Stimulated activated CD4-positive, alpha-beta T cell treated with anti-CD3 and anti-CD28 coated beads, Interleukin-2, amount 100 ng/mL, for 24 hours (primary cell): ENCODE results near the gene C2CD4D.
"Not testable (repeated sequence)": the region's sequence is repeated elsewhere in the genome, so short reads cannot be mapped to it uniquely, and the experiment has no call there.

Experiments
- DNase-seq, 2 donors: peaks; one replicate each; pipeline ENCODE4 v3.0.0-alpha.2; 2020

The C2CD4D gene

DNA sequence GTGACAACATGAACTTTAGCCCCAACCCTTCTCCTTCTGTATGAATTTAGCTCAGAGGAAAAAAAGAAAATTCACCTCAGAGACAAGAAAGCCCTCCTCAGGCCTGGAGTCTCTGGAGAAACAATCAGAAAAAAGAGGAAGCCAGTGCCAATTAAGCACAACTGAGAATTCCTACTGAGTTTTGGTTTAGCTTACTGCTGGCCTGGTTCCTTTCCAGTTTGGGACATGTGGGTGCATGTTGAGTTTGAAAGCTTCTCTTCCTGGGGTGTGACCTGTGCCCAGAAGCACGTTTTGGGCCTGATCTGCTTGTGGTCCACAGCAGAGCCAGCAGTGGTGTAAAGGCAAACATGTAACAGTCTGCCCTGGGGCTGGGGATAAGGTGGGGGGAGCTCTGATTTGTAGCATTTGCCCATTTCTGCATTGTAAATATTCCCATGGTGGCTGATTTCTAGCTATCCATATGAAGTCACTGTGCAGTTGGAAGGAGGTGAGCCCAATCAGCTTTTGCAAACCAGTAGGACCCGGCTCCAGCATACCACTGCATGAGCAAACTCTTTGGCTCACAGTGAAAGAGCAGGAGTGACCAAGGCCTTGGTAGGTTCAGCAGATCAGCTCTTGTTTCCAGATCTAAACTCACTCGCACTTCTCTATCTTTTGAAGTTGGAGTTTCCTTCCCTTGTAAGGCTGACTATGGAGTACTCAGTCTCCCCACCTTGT, 18.6 kb upstream of the C2CD4D start:
- DNase-seq: no peak

DNA sequence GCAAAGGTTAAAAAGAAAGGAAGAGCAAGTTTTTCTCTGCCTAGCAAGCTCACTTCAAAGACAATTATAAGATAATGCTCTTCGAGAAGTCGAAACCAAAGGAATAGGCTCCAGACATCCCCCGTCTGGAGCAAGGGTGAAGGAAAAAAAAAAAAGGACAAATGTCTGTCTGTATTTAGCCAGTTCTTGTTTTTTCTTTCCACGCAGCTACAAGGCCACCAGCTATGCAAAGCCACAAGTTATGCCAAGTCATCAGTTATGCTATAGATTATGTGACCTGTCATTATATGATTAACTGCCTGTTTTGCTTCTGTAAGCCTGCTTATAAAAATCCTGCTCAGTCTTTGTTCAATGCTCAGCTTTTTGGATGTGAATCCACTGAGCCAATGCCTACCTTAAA, 16.3 kb upstream of the C2CD4D start:
- no peak for DNase-seq

DNA sequence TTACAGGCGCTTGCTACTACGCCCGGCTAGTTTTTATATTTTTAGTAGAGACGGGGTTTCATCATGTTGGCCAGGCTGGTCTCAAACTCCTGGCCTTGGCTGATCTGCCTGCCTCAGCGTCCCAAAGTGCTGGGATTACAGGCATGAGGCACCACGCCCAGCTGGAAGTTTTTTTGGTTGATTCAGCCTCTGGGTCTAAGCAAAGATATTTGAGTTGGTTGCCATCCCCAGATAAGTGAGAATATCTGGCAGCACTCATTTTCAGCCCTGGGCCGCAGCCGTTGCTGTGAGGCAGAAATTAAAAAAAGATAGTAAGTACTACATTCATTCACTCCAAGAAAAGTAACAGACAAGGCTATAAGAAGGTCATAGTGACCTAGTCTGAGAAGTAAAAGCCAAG, 15.9 kb upstream of the C2CD4D start:
- not testable (repeated sequence) for DNase-seq

DNA sequence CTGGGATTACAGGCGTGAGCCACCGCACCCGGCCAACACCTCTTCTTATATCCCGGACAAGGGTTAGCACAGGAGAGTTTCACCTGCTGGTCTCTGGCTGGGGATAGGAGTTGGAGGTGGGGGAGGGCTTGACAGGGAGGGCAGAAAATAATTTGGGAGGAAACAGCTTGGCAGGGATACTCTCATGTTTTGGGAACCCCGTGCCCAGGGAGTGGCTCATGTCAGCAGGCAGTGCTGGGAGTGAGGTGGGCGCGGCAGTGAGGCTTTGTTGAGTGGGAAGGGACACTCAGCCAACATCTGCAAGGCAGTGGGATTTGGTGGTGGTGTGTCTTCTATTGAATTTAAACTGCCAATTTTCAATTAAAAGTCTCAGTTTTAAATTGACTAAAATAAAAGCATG, 15.0 kb upstream of the C2CD4D start:
- no peak for DNase-seq

DNA sequence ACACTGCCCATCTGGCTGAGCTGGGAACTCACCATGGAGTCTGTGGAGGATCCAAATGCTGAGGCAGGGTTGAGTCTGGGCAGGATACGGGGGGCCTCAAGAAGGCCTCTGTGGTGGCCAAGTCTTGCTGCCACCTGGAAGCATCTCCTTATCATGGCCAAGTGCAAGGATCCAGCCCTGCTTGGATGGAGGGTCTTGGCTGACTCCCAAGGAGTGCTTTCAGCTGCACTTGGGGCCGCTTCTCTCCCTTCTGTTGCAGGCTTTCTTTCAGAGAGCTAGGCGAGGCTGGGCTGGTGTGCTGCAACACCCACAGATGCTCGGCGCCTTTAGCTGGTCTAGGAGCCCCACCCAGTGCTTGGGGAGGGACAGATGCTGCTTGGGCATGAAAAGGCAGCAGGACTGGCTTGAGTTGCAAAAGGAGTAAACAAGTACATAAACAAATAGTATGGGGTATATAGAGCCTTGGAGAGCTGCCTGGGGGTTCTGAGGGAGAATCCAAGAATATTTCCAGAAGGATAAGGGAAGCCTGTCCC, 13.9 kb upstream of the C2CD4D start, which contains the start of gene THEM5:
THEM5 (minus strand) TSS at position 302 of the 533 bp plus-strand sequence; CDS start at position 155, 147 bp downstream.
- DNase-seq: no peak

- DNase-seq: no peak
Observed at GRCh38 chr1:151852733-151853132, 13.1 kb upstream of the C2CD4D start.

DNA sequence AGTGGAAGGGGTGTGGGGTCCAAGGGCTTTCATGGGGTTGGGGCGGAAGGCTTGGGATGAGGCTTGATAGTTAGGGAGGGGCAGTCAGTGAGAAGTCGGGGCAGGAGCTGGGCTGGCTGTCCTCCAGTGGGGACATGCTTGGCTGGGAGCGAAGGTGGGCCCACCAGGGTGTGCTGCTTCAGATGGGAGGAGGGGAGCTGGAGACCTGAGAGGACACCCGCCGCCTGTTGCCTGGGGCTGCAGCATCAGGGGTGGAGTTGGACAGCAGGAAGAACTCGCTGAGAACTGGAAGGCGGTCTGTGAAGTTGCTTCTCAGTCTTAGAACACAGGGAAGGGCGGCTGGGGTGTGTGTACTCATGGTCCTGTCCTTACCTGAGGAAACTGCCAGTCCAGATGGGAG, 12.3 kb upstream of the C2CD4D start:
- peak in 1 of 2 donors; percentile 16 for DNase-seq

- DNase-seq: no peak
Observed at GRCh38 chr1:151849871-151850270, 10.3 kb upstream of the C2CD4D start.

- no peak for DNase-seq
Observed at GRCh38 chr1:151849126-151849525, 9.5 kb upstream of the C2CD4D start.

GRCh38 chr1:151847867-151848596, 8.4 kb upstream of the C2CD4D start:
- DNase-seq: no peak

DNA sequence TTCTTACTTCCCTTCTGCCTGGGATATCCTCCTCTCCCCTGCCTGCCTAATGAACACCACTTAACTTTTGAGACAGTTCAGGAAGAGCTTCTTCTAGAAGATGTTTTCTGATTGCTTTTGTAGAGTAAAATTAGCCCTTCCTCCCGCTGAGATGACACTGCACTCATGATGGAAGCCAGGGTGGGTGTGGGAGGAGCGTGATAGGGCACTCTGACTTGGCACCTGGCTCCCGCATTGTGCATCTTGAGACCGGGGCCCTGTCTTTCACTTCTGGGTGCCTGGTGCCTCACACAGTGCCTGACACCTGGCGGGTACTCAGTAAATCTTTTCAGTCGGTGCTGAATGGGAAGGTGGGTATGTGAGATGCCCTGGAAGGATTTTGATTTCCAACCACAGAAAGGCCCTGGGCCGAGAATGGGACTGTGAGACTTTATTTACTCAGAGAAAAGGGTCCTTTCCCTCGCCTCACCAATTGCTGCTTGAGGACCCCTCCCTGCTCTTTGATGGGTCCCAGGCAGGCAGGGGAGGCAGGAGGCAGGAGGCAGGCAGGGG, 7.1 kb upstream of the C2CD4D start:
- DNase-seq: no peak

- DNase-seq: no peak
Observed at GRCh38 chr1:151846062-151846568, 6.5 kb upstream of the C2CD4D start.

GRCh38 chr1:151843398-151843797, 3.8 kb upstream of the C2CD4D start:
- DNase-seq: no peak

DNA sequence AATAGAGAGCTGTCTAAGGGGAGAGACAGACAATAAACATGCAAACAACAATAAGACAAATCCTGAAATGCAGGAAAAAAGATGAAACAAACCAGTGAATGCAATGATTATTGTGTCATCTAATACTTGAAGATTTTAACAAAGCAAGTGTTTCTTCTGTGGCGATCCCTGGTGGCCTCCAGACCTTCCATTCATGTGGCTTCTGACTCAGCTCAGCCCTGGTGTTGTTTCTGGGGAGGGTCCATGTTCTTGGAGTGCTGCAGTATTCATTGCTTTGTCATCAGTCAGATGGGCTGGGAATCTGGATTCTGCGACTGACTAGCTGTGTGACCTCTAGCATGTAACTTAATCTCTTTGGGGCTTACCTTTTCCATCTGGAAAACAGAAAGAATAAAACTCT, 1.5 kb upstream of the C2CD4D start:
- no peak for DNase-seq

- DNase-seq: no peak
Observed at GRCh38 chr1:151840421-151840820, 801 bp upstream of the C2CD4D start.

DNA sequence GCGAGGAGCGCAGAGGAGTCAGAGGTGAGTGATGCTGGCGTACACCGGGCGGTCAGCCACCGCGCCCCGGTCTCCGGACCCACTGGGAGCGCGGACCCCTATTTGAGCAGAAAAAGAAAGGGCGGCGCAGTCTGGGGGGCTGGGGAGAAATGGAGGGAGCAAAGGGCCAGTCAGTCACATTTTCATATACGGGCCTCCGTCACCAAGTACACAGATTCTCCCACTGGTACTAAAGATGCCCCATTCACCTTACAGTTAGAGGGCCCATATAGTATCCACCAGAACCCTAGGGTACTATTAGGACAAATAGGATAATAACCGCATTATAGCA, 573 bp downstream of the C2CD4D start:
- DNase-seq: no peak

DNA sequence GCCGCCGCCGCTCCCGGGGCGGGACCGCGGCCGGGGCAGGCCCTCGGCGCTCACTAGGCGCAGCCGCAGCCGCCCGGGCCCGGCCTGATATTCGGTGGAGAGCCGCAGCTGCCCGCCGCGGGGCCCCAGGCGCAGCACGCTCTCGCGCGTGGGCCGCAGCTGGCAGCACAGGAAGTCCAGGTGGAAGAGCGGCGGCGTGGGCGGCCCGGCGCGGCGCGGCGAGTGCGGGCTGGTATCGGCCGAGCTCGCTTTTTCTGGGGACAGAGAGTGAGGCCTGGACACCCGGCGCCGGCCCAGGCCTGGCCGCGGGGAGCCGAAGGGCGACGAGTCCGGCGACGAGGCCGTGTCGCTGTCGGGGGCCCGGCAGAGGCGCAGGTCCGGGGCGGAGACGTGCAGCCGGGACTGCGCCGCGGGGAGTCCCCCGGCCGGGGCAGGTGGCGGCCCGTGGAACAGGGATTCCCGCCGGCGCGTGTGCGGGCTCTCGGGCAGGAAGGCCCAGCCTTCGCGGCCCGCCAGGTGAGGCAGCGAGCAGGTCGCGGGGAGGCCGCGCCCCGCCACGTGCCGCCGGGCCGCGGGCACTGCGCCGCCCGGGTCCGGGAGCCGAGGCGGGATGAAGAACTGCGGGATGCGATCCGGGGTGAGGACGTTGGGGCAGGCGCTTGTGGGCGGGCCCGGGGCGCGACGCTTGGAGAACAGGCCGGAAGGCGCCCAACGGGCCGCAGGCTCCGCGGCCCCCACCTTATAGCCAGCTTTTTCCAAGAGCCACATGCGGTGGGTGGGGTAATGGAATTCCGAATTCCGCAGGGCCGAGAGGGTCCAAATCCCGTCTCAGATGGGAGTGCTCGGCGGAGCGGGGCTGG, 1.2 kb downstream of the C2CD4D start:
- peak in 1 of 2 donors; percentile 64 for DNase-seq

DNA sequence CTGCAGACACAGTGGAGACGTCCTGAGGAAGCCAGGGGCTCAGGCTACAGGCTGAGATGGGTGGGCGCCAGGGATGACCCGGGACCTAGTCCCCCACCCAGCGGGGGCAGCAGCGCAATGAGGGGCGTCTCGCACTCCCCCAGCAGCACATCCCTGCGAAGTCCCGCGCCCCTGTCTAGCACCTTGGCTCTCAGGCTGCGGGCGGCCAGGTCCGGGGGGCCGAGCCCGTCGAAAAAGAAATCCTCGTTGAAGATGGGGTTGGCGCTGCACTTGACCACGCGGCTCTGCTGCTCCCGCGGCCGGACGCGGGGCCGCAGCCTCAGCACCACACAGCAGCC, 1.8 kb downstream of the C2CD4D start:
- no peak for DNase-seq

- no peak for DNase-seq
Observed at GRCh38 chr1:151837197-151837596, 2.4 kb downstream of the C2CD4D start.

DNA sequence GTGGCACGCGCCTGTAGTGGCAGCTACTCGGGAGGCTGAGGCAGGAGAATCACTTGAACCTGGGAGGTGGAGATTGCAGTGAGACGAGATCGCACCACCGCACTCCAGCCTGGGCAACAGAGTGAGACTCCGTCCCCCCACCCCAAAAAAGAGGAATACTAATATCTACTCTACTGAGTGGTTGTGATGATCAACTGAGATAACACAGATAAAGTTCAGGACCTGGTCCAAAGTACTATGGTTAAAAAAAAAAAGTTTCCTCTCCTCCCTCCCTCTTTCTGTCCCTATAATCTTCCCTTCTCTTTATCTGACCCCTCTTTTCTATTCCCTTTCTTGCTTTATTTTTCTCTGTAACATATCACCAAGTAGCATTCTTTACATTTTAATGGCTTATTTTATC, 4.0 kb downstream of the C2CD4D start:
- no peak for DNase-seq

- no peak for DNase-seq
Observed at GRCh38 chr1:151834239-151834638, 5.4 kb downstream of the C2CD4D start.

DNA sequence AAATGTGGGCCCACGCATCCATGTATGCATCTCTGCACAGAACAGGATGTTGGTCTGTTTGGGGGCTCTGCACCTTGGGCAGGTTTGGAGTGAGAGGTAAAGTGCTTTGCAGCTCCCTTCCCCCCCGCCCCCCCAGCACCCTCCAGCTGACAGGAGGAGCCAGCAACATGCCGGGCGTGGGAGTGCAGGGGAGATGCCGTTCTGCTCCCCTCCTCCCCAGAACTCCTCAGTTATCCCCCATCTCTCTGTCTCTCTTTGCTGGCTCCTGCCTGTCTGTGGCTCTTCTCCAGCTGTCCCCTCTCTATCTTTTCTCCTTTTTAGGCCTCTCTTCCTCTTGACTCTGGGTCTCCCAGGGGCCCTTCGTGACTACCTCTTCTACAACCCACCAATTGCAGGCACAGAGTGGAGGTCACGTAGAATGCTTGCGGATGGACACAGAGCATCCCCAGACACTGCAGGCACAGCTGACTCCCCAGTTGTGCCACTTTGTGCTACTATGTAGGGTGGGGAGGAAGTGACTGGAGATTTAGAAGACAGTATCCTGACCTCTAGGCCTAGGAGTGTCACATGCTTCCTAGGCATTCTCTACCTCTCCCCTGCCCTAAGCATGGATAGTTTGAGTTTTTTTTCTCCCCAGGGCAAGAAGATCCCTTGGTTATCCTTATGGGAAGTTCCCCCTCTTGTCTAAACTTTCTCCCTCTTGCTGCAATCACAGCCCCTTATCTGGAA, 6.3 kb downstream of the C2CD4D start:
- DNase-seq: no peak
